HEK293T (cell line): ENCODE results near the gene TNIK.

ENCODE experiments used
- ARNT ChIP-seq: fragments of 450-650 bp; IDR thresholded peaks from 2 replicates; pipeline ENCODE4 v1.6.1; 2017; ENCODE audit warnings: mild to moderate bottlenecking
- ELF4 ChIP-seq: fragments of 450-650 bp; IDR thresholded peaks from 2 replicates; pipeline ENCODE4 v1.6.1; 2017; ENCODE audit warnings: antibody characterized with exemption
- HDGF ChIP-seq: fragments of 450-650 bp; IDR thresholded peaks from 2 replicates; pipeline ENCODE4 v1.6.1; 2017; ENCODE audit warnings: antibody characterized with exemption, borderline replicate concordance
- SUZ12 ChIP-seq: fragments of 450-650 bp; IDR thresholded peaks from 2 replicates; pipeline ENCODE4 v1.6.1; 2016; ENCODE audit warnings: mild to moderate bottlenecking
- TF ChIP-seq, protein P1 (sequence below): fragments of 450-650 bp; IDR thresholded peaks from 2 replicates; pipeline ENCODE4 v1.6.1; 2016

DNA sequence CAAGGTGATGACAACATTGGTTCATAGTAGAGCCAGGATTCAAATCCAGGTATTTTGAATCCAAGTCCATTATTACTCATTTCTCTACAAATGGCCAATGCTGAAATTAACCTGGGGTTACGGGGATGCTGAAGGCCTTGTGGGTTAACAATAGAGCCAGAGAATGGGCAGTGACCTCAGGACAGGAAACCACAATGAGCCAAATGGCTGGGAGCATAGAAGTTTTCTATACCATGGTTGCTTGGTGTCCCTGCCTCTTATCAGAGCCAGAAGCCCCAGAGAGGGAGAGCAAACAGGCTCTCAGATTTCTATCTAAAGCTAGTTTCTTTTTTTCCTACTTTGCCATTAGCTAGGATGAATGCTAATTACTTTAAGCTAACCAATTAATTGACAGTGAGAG, 82.3 kb downstream of the TNIK start:
- TF ChIP-seq ARNT (no peak), SUZ12 (no peak), HDGF (no peak), ELF4 (no peak)
- TF ChIP-seq, protein P1, sequence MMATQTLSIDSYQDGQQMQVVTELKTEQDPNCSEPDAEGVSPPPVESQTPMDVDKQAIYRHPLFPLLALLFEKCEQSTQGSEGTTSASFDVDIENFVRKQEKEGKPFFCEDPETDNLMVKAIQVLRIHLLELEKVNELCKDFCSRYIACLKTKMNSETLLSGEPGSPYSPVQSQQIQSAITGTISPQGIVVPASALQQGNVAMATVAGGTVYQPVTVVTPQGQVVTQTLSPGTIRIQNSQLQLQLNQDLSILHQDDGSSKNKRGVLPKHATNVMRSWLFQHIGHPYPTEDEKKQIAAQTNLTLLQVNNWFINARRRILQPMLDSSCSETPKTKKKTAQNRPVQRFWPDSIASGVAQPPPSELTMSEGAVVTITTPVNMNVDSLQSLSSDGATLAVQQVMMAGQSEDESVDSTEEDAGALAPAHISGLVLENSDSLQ, result no peak
